M059J (cell line): ENCODE results near the gene PSMD13. TPM values are rescaled to one million over a fixed set of nuclear protein-coding genes. Genes with fewer than 3 reads are reported as not detected.

Source experiments
- DNase-seq: peaks from one replicate; pipeline ENCODE4 v3.0.0-alpha.2; 2012; ENCODE audit warnings: low read depth
- total RNA-seq: library from RNA; depleted of rRNA; stranded (reverse); fragments of >200 nt; shearing (Covaris generic); gene quantifications from 2 replicates; pipeline ENCODE4 v1.2.3, GENCODE V29; 2014

The PSMD13 gene
- total RNA-seq, 1 experiment from 2014 or later: 239 TPM

- no peak for DNase-seq
These were observed 12.3 kb downstream of the PSMD13 start for GRCh38 chr11:249062-249461.

GRCh38 chr11:250274-250673 lies 13.5 kb downstream of the PSMD13 start:
- DNase-seq: no peak

- DNase-seq: peak; percentile 40
These were observed 14.0 kb downstream of the PSMD13 start for GRCh38 chr11:250740-251299.

- no peak for DNase-seq
These were observed 14.8 kb downstream of the PSMD13 start for GRCh38 chr11:251550-251949.

GRCh38 chr11:252666-253065 lies 15.9 kb downstream of the PSMD13 start:
- DNase-seq: no peak

GRCh38 chr11:253160-253885 lies 16.5 kb downstream of the PSMD13 start:
- peak; percentile 17 for DNase-seq

- no peak for DNase-seq
These were observed 17.1 kb downstream of the PSMD13 start for GRCh38 chr11:253886-254270.

- no peak for DNase-seq
These were observed 18.4 kb downstream of the PSMD13 start for GRCh38 chr11:255176-255575.

GRCh38 chr11:255816-256215 lies 19.0 kb downstream of the PSMD13 start:
- DNase-seq: no peak

GRCh38 chr11:256952-257737 lies 20.4 kb downstream of the PSMD13 start:
- DNase-seq: no peak

GRCh38 chr11:257766-258493 lies 21.2 kb downstream of the PSMD13 start:
- DNase-seq: peak; percentile 17

- DNase-seq: no peak
These were observed 22.6 kb downstream of the PSMD13 start for GRCh38 chr11:259413-259812.

GRCh38 chr11:261624-262023 lies 24.8 kb downstream of the PSMD13 start:
- DNase-seq: no peak

GRCh38 chr11:266676-267439 lies 30.1 kb downstream of the PSMD13 start:
- no peak for DNase-seq

- DNase-seq: no peak
These were observed 30.8 kb downstream of the PSMD13 start for GRCh38 chr11:267491-267994.

GRCh38 chr11:268716-269145 lies 32.0 kb downstream of the PSMD13 start:
- peak; percentile 24 for DNase-seq

- DNase-seq: no peak
These were observed 32.5 kb downstream of the PSMD13 start for GRCh38 chr11:269146-269890.

GRCh38 chr11:270451-271318 lies 33.9 kb downstream of the PSMD13 start:
- no peak for DNase-seq

- no peak for DNase-seq
These were observed 34.5 kb downstream of the PSMD13 start for GRCh38 chr11:271319-271715.
